ENCODE data around the gene MYL12A. TPM values are rescaled to one million over a fixed set of nuclear protein-coding genes. Genes with fewer than 3 reads are reported as not detected.

The MYL12A gene
- total RNA-seq, 1 donor, result 475 TPM

GRCh38 chr18:3245185-3245564 is 2.4 kb upstream of the MYL12A start:
- no peak overlapping the region for H3K4me3 ChIP-seq (ENCODE audit: low read length)
- H3K9me3 ChIP-seq (ENCODE audit: low read depth, low read length), result no peaks in the 10 kb centered on the region
- no peaks in the 10 kb centered on the region for H3K27me3 ChIP-seq (ENCODE audit: insufficient read depth, low read length)
- H3K4me1 ChIP-seq (ENCODE audit: insufficient read depth, low read length), result peaks cover 40% of the 10 kb centered on the region

DNA sequence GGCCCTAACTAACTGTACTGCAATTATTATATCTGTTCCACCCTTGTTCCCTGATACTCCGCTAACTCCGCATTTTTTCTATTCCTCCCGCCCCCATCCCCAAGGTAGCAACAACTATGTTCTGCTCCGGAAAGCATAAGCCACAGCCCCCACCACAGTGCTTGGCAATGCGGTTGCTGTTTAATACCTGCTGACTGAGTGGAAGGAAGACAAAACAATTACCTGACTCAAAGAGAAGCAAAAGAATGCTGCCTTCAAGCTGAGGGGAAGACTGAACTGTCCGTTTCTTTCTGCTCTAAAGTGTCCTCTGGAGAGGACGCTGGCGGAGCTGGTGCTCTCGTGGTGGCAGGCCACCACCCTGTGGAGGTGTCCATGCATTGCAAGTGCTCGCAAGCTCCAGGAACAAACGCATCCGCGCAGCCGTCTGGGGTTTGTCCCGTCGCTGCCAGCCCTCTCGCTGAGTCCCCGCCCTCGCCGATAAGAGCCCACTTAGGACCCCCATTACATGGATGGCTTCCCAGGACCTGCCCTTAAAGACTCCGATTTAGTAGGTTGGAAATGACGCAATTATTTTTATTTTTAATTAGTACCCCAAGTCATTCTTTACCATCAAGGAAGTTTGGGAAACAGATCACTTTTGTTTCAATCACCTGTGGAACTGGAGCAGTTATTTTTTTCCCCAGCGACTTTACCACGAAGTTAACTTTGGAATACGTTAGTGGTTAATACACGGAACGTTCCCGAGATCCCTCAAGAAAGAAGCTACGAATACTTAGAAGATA is 1.6 kb upstream of the MYL12A start:
- Histone ChIP-seq H3K9me3 (ENCODE audit: low read depth, low read length) (no peaks in the 10 kb centered on the region), H3K4me1 (ENCODE audit: insufficient read depth, low read length) (peaks cover 45% of the 10 kb centered on the region), H3K4me3 (ENCODE audit: low read length) (peak overlapping the region; percentile 91), H3K27me3 (ENCODE audit: insufficient read depth, low read length) (no peaks in the 10 kb centered on the region)

- Histone ChIP-seq H3K9me3 (ENCODE audit: low read depth, low read length) (no peaks in the 10 kb centered on the region), H3K4me1 (ENCODE audit: insufficient read depth, low read length) (peaks cover 50% of the 10 kb centered on the region), H3K4me3 (ENCODE audit: low read length) (peak overlapping the region; percentile 91), H3K27me3 (ENCODE audit: insufficient read depth, low read length) (no peaks in the 10 kb centered on the region)
Observed at GRCh38 chr18:3246635-3247239, 864 bp upstream of the MYL12A start.

GRCh38 chr18:3248062-3248657 is 559 bp downstream of the MYL12A start:
- no peaks in the 10 kb centered on the region for H3K27me3 ChIP-seq (ENCODE audit: insufficient read depth, low read length)
- H3K4me3 ChIP-seq (ENCODE audit: low read length), result peak overlapping the region; percentile 91
- H3K9me3 ChIP-seq (ENCODE audit: low read depth, low read length), result no peaks in the 10 kb centered on the region
- H3K4me1 ChIP-seq (ENCODE audit: insufficient read depth, low read length), result peaks cover 60% of the 10 kb centered on the region

GRCh38 chr18:3248658-3249359 is 1.2 kb downstream of the MYL12A start:
- no peaks in the 10 kb centered on the region for H3K27me3 ChIP-seq (ENCODE audit: insufficient read depth, low read length)
- peaks cover 65% of the 10 kb centered on the region for H3K4me1 ChIP-seq (ENCODE audit: insufficient read depth, low read length)
- peak overlapping the region; percentile 91 for H3K4me3 ChIP-seq (ENCODE audit: low read length)
- H3K9me3 ChIP-seq (ENCODE audit: low read depth, low read length), result no peaks in the 10 kb centered on the region

- Histone ChIP-seq H3K4me1 (ENCODE audit: insufficient read depth, low read length) (peaks cover 68% of the 10 kb centered on the region), H3K27me3 (ENCODE audit: insufficient read depth, low read length) (no peaks in the 10 kb centered on the region), H3K9me3 (ENCODE audit: low read depth, low read length) (no peaks in the 10 kb centered on the region), H3K4me3 (ENCODE audit: low read length) (peak overlapping the region; percentile 20)
Observed at GRCh38 chr18:3250237-3251107, 2.9 kb downstream of the MYL12A start.

DNA sequence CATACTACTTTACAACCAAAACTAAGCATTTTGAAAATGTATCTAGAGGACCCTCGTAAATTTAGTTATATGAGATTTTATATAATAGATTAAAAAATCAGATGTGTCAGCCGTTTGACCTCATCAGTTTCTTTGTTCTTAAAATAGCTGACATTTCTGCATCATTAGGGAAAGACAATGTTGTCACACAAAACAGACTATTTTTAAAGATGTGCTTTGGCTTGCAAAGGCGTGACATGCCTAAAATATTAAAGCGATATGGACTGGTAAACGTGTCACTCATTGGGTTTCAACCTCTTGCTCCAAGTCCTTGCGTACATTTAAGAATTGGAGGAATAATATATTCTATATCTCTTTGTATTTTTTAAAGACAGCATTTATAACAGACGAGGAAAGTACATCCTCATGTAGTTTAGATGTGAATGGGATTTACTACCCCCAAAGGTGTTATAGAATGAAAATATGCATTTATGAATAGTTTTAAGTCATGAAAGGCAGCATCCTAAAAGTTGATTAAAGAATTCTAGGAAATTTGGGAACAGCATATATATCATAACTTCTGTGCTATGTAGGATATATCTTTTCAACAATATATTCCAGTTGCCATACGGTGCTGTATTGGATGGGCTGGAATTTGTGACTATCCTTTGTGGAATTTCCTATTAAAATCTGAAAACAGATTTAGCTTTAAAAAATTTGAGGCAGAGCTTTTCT is 3.8 kb downstream of the MYL12A start:
- H3K4me1 ChIP-seq (ENCODE audit: insufficient read depth, low read length), result peaks cover 66% of the 10 kb centered on the region
- no peaks in the 10 kb centered on the region for H3K27me3 ChIP-seq (ENCODE audit: insufficient read depth, low read length)
- no peak overlapping the region for H3K4me3 ChIP-seq (ENCODE audit: low read length)
- H3K9me3 ChIP-seq (ENCODE audit: low read depth, low read length), result no peaks in the 10 kb centered on the region

DNA sequence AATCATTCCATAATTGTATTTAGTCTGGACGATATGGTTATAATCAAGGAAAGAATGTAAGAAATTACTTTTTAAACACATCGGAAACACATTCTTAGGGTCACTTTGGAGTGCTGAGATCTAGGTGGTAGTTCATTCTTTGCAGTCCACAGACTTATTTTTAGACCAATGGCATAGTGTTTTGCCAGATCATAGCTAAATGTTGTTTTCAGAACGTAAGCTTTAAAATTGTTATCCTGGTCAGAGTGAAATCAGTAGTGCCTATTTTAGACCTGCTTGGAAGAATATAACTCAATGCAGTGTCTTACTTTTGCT is 4.3 kb downstream of the MYL12A start:
- no peak overlapping the region for H3K4me3 ChIP-seq (ENCODE audit: low read length)
- no peaks in the 10 kb centered on the region for H3K9me3 ChIP-seq (ENCODE audit: low read depth, low read length)
- H3K4me1 ChIP-seq (ENCODE audit: insufficient read depth, low read length), result peaks cover 65% of the 10 kb centered on the region
- H3K27me3 ChIP-seq (ENCODE audit: insufficient read depth, low read length), result no peaks in the 10 kb centered on the region

- H3K4me3 ChIP-seq (ENCODE audit: low read length), result no peak overlapping the region
- no peaks in the 10 kb centered on the region for H3K27me3 ChIP-seq (ENCODE audit: insufficient read depth, low read length)
- no peaks in the 10 kb centered on the region for H3K9me3 ChIP-seq (ENCODE audit: low read depth, low read length)
- H3K4me1 ChIP-seq (ENCODE audit: insufficient read depth, low read length), result peaks cover 70% of the 10 kb centered on the region
Observed at GRCh38 chr18:3252843-3253242, 5.2 kb downstream of the MYL12A start.

DNA sequence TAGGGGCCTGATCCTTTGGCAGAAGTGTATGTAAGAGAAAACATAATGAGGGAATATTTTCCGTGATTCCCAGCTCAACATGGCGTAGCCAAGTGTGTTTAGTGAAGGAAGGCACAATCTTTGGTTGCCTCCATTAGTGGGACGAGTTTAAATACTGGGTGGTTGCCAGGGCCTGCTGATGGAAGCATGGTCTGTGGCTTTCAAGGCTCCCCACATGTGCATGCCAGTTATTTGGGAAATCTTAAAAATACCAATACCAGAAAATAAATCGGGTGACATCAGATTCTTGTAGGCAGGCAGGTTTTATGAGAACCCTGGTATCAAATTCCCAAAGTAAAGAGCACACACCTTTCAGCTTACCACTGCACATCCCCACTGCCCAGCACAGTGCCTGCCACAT is 7.1 kb downstream of the MYL12A start:
- Histone ChIP-seq H3K4me1 (ENCODE audit: insufficient read depth, low read length) (peaks cover 68% of the 10 kb centered on the region), H3K4me3 (ENCODE audit: low read length) (no peak overlapping the region), H3K27me3 (ENCODE audit: insufficient read depth, low read length) (no peaks in the 10 kb centered on the region), H3K9me3 (ENCODE audit: low read depth, low read length) (no peaks in the 10 kb centered on the region)

DNA sequence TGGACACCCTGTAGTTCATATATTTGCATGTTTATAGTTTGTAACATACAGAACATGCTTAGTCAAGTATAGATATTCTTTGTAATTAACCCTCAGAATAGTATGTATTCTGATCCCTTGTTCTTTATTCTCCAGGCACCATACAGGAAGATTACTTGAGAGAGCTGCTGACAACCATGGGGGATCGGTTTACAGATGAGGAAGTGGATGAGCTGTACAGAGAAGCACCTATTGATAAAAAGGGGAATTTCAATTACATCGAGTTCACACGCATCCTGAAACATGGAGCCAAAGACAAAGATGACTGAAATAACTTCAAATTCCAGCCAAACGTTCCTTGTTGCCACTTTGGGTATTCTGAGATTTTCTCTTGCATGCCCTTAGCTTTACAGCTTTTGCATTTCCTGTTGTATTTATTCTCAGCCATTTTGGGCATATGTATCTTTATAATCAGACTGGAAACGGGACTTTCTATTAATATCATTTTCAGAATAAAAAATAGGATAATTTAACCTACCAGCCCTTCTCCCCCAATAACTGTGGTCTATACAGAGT is 8.1 kb downstream of the MYL12A start:
- Histone ChIP-seq H3K4me1 (ENCODE audit: insufficient read depth, low read length) (peaks cover 66% of the 10 kb centered on the region), H3K27me3 (ENCODE audit: insufficient read depth, low read length) (no peaks in the 10 kb centered on the region), H3K4me3 (ENCODE audit: low read length) (no peak overlapping the region), H3K9me3 (ENCODE audit: low read depth, low read length) (no peaks in the 10 kb centered on the region)

DNA sequence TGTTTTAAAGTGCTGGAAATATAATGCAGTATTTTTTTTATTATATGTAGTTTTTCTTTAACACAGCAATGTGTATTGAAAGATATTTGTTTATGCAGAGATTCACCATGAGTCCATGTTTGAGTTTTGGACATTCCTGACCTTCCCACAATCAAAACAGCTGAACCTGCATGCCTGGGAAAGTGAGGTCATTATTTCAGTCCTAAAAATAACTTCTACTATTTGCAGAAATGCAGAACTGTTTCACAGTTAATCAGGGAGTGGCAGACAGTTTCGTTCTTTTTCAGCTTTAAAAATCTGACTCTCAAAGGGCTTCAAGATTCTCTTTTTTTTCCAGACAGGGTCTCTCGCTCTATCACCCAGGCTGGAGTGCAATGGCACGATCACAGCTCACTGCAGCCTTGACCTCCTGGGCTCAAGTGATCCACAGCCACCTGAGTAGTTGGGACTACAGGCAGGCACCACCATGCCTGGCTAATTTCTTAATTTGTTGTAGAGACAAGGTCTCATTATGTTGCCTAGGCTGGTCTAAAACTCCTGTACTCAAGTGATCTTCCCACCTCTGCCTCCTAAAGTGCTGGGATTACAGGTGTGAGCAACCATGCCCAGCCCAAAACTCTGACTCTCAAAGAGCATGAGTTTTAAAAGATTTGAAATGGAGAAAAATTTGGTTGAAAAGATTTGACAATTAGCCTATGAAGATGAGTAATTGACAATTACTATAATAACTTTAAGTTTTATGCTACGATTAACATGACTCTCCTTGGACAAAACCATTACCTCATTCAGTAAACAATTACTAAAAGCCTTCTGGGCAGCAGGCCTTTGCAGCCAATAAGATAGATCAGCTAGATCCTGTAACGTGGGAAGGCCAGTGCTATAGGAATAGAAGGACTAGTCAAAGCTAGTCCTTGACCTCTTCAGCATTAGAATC is 9.4 kb downstream of the MYL12A start:
- Histone ChIP-seq H3K4me1 (ENCODE audit: insufficient read depth, low read length) (peaks cover 64% of the 10 kb centered on the region), H3K4me3 (ENCODE audit: low read length) (no peak overlapping the region), H3K9me3 (ENCODE audit: low read depth, low read length) (no peaks in the 10 kb centered on the region), H3K27me3 (ENCODE audit: insufficient read depth, low read length) (no peaks in the 10 kb centered on the region)

- H3K4me3 ChIP-seq (ENCODE audit: low read length), result no peak overlapping the region
- peaks cover 60% of the 10 kb centered on the region for H3K4me1 ChIP-seq (ENCODE audit: insufficient read depth, low read length)
- no peaks in the 10 kb centered on the region for H3K27me3 ChIP-seq (ENCODE audit: insufficient read depth, low read length)
- no peaks in the 10 kb centered on the region for H3K9me3 ChIP-seq (ENCODE audit: low read depth, low read length)
Observed at GRCh38 chr18:3257627-3258120, 10.1 kb downstream of the MYL12A start.
